ENCODE measurements around the gene ALB.
A peak's percentile ranks its signal among the peaks of the same experiment; 100 is the strongest.

ALB gene

DNA sequence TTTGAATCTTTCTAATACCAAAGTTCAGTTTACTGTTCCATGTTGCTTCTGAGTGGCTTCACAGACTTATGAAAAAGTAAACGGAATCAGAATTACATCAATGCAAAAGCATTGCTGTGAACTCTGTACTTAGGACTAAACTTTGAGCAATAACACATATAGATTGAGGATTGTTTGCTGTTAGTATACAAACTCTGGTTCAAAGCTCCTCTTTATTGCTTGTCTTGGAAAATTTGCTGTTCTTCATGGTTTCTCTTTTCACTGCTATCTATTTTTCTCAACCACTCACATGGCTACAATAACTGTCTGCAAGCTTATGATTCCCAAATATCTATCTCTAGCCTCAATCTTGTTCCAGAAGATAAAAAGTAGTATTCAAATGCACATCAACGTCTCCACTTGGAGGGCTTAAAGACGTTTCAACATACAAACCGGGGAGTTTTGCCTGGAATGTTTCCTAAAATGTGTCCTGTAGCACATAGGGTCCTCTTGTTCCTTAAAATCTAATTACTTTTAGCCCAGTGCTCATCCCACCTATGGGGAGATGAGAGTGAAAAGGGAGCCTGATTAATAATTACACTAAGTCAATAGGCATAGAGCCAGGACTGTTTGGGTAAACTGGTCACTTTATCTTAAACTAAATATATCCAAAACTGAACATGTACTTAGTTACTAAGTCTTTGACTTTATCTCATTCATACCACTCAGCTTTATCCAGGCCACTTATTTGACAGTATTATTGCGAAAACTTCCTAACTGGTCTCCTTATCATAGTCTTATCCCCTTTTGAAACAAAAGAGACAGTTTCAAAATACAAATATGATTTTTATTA lies 28.3 kb downstream of the ALB start:
- DNase-seq: no peak

DNA sequence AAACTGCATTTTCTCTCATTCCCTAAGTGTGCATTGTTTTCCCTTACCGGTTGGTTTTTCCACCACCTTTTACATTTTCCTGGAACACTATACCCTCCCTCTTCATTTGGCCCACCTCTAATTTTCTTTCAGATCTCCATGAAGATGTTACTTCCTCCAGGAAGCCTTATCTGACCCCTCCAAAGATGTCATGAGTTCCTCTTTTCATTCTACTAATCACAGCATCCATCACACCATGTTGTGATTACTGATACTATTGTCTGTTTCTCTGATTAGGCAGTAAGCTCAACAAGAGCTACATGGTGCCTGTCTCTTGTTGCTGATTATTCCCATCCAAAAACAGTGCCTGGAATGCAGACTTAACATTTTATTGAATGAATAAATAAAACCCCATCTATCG lies 29.1 kb downstream of the ALB start:
- no peak for DNase-seq

DNA sequence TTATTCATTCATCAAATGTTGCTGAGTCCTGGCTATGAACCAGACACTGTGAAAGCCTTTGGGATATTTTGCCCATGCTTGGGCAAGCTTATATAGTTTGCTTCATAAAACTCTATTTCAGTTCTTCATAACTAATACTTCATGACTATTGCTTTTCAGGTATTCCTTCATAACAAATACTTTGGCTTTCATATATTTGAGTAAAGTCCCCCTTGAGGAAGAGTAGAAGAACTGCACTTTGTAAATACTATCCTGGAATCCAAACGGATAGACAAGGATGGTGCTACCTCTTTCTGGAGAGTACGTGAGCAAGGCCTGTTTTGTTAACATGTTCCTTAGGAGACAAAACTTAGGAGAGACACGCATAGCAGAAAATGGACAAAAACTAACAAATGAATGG lies 30.2 kb downstream of the ALB start:
- no peak for DNase-seq

DNA sequence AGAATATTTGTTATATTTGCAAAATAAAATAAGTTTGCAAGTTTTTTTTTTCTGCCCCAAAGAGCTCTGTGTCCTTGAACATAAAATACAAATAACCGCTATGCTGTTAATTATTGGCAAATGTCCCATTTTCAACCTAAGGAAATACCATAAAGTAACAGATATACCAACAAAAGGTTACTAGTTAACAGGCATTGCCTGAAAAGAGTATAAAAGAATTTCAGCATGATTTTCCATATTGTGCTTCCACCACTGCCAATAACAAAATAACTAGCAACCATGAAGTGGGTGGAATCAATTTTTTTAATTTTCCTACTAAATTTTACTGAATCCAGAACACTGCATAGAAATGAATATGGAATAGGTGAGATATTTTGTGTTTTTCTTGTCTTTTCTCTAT lies 31.9 kb downstream of the ALB start, which contains the start of gene AFP:
AFP (plus strand) TSS at position 238 of the 400 bp plus-strand sequence; CDS start at position 280, 42 bp downstream.
- no peak for DNase-seq

DNA sequence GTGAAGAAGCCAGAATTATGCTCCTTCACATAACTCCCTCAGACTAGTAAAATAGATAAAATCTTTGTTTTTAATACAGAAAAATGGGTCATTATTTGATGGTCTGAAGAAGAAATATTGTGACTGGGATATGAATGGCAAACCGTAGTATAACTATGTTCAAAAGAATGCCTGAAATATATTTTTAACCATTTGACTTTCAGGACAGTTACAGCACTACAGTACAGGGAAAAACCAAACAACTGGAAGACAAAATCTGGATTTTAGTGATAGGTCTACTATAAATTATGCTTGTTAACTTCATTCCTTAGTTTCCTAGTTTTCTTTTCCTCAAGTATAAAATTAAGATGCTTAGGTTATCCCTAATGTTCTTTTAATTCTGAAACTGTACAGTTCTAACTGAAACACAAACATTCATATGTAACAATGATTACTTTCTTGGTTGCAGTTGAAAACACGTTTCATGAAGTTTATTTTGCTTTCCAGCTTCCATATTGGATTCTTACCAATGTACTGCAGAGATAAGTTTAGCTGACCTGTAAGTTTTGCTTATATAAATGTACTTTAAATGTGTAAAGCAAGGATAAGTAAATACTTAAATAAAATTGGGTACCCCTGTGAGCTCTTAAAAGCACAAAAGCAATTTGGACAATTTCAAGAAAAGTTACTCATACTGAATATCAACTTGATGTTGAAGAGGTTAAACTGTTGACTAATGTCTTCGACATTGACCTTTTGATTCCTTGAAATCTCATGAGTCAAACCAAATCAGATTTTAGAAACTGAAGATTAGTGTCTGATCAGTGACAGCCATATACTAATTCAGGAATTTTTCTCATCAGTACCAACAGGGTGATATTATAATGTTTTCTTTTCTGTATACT lies 32.8 kb downstream of the ALB start:
- no peak for DNase-seq

DNA sequence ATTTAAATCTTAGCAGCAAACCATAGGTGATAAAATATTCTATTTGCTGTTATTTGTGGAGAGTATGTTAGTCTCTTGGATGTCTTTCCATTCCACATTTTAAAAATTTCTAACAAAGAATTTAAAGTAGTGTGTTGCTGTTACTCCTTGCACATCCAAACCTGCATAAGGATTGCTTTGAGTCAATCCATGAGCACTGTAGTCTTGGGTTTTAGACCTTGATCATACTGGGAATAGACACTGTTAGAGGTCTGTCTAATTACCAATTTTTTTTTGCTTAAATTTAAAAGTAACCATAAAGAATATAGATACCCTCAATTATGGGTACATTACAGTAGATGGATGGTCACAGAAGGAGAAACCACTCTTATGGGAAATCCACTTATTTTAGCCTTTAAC lies 33.5 kb downstream of the ALB start:
- no peak for DNase-seq

DNA sequence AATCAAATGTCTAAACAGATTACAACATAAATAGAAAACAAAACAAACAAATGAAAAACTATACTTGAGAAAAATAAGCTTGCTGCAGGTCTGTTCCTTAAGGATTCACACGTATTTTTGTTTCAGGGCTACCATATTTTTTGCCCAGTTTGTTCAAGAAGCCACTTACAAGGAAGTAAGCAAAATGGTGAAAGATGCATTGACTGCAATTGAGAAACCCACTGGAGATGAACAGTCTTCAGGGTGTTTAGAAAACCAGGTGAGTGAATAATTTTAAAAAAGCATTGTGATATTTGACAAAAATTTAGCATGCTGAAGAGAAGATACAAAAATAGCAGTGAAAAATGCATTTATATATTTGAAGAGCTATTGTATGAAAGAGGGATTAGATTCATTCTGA lies 34.0 kb downstream of the ALB start:
- no peak for DNase-seq

DNA sequence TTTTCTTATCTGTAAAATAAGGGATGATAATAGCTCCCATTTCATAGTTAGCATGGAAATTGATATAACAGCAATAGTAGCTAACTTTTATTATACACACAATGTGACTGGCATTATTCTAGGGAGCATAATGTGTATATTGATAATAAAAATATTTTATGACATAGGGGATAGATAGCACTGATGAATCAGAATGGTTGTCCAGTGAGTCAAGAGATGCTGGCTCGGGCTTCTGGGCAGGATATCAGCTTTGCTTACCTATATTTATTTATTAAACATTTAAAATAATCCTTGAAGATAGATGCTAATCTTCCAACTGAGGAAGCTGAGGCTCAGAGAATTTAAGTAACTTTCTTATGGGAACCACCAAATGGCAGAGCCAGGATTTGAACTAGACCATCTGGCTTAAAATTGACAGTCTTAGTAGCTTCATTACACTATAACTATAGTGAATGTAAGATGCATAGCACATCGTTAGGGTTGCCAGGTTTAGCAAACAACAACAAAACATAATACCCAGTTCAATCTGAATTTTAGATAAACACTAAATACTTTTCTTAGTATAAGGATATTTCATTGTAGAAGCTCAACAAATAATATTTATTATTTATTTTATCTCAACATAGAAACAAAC lies 34.6 kb downstream of the ALB start:
- DNase-seq: peak; percentile 14

DNA sequence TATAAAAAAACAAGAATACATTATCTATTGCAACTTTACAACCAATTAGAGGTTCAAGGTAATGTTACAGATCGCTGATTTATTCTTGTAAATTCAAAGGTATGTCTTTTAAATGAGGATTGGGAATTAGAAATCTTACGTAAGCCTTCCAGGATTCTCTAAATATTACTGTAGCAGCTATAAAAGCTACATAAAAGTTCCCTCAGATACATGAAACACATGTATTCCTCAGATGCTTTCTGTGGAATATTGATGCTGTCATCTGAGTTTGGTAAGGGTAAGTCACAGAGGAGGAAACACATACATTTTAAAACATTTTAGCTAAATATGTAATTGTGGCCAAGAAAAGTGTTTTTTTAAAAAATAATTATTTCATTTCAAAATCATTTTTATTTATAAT lies 35.4 kb downstream of the ALB start:
- no peak for DNase-seq

DNA sequence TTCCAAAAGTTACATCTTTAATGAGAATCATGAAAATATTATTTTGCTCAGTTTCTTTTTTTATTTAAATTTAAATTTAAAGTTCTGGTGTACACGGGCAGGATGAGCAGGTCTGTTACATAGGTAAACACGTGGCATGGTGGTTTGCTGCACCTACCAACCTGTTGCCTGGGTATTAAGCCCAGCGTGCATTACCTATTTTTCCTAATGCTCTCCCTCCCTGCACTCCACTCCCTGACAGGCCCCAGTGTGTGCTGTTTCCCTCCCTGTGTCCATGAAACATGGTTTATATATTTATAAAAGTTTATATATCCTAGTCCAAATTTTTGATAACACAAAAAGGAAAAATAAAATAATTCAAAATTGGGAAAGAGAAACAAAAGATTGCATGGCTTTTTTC lies 35.9 kb downstream of the ALB start:
- no peak for DNase-seq

DNA sequence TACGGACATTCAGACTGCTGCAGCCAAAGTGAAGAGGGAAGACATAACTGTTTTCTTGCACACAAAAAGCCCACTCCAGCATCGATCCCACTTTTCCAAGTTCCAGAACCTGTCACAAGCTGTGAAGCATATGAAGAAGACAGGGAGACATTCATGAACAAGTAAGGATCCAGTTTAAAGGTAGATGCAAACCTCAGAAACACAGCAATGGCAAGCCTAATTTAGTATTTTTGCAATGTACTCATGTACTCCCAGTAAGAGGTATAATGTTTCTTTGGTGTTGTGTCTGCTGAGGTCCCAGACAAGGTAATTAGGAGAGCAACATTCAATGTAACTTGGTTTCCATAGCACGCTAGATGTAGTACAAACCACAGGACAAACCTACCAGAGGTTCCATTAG lies 36.6 kb downstream of the ALB start:
- DNase-seq: no peak

DNA sequence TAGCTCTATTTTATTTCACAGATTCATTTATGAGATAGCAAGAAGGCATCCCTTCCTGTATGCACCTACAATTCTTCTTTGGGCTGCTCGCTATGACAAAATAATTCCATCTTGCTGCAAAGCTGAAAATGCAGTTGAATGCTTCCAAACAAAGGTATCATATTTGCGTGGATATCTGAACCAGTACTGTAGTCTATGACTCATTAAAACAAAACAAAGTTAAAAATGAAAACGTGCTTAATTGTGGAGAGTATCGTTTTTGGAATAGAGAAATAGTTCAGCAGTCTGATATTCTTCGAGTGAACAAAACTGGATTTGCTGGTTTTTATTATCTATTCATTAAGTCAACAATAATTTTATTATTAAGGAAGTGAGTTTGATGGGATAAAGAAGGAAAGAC lies 38.2 kb downstream of the ALB start:
- DNase-seq: no peak

DNA sequence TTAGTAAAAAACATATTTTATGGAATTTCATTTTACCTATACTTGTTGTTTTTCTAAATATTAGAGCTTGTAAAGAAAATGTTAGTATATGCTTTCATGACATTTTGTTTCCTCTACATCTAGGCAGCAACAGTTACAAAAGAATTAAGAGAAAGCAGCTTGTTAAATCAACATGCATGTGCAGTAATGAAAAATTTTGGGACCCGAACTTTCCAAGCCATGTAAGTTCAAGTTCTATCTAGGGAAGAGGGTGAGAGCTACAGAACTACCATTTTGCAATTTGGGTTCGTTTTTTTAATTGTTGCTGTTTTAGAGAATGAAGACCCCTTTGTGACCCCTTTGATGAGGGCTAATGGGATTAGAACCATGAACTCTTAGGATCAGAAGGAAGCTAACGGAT lies 39.1 kb downstream of the ALB start:
- DNase-seq: no peak

DNA sequence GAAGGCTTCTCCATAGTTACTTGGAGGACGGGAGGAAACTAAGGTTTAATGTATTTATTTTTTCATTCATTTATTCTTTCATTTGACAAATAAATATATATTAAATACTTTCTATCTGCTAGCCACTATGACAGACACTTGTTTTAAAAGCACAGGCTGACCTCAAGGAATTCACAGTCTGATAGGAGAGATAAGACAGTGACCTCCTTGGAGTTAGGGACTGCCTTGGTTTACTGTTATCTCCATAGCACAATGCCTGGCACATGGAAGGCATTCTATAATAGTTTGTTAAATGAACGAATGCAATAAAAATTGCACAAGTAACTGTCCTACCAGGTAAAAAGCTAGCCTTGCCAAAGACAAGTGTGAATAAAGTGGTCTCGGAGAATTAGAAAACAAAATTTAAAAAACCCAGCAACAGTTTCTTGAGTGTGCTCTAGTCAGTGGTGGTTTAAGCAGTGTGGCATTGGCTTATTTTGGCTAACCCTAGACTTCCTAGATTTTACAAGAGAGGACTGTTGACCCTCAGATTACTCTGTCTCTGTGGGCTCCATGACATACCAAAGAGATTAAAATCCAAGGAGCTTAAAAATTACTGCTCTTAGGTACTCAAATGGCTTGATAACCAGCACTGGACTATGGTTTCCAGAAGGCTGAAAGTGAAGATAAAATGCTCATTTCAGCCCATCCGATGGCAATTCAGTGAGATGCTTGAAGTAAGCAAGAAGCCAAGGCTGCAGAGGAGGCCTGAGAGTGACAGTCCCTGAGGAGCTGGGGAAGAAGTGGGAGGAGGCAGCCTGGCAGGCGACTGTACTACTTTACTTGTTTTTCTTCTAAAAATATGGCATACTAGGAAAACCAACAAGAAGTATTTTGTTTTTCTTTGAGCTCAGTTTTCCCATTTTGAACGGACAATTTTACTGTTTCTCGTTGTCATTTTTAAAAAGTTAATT lies 41.6 kb downstream of the ALB start:
- no peak for DNase-seq

DNA sequence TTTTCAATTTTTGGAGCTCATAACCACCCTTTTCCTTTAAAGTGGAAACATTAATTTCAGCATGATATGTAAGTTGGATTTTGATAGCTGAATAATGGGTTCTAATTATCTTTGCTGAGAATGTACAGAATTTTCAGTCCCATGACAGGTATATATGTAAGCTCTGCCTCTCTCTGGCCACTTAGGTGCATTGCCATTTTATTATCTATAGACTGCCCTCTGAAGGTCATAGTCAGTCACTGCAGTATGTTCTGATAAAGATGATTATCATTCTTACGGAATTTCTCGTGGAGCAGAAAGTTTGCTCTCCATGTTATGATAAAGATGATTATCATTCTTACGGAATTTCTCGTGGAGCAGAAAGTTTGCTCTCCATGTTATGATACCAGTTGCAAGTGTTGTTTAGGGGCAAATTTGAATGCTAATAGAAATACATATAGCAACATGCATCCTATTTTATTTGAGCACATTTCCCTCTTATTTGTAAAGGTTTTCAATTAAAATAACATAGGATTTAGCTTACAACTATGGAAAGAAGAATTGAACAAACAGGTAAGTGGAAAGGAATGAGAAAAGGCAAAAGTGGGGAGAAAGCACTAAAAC lies 42.4 kb downstream of the ALB start:
- peak; percentile 32 for DNase-seq

DNA sequence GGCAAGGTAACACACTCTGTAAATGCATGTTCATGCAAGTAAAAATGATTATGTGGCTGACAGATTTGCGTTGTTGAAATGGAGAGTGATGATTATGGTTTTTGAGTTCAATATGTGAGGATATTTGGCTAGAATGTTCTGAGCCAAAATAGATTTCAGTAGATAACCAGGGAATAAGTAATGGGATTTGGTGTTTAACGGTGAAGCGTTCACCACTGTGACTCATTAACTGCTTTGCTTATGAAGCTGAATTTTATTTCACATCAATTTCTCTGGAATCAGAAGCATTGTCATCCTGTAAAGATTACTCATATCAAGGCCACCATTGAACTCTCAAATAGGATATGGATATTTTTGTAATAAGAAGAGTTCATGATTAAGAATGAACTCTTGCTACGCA lies 43.6 kb downstream of the ALB start:
- DNase-seq: no peak

DNA sequence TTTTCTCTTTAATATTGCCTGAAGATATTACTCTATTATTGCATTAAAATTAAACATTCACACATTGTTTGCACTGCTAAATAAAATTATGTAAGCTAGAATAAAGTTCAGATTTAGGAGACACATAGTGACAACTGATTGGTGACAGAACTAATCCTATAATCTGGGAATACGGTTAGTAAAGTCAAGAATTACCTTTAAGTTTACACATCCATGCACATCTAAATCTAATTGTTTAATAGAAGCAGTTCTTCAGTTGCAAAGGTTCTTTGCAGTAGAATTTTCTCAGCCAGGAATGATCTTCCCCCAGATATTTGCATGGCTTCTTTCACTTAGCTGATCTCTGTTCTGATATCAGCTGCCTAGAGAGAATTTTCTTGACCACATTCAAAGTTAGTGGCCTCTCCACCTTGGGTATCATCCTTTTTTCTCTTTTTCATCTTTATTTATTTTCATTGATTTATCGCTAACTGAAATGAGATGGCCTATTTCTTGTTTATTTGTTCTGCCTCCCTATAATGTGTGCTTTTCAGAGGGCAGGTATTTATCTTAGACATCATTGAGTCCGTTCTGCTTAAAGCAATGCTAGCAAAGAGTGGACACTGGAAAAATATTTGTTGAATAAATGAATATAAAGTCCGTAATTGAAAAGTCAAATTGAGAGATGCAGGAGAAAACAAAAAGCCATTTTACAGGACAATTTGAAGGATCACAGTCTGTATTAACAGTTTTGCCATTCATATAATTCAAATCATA lies 44.5 kb downstream of the ALB start:
- no peak for DNase-seq

DNA sequence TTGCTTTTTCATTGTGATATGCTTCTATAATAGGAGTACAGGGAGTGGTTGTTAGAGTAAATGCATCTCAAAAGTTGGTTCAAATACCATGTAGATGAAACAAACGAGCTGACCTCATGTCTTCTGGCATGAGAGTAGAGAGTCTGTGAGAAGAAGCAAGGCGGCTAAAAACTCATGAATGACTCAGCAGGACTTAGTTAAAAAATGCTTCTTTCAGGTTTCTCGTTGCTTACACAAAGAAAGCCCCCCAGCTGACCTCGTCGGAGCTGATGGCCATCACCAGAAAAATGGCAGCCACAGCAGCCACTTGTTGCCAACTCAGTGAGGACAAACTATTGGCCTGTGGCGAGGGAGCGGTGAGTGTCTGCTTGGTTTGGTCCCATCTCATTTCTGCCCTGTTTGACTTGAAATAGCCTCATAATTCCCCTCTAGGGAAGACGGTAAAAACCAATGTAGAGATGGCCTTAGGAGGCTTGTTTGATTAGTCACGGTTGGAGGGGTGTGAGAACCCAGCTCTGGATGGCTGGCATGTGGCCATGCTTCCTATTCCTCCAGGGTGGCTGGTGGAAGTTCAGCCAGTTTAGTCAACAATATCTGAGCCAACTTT lies 46.4 kb downstream of the ALB start:
- peak; percentile 92 for DNase-seq

DNA sequence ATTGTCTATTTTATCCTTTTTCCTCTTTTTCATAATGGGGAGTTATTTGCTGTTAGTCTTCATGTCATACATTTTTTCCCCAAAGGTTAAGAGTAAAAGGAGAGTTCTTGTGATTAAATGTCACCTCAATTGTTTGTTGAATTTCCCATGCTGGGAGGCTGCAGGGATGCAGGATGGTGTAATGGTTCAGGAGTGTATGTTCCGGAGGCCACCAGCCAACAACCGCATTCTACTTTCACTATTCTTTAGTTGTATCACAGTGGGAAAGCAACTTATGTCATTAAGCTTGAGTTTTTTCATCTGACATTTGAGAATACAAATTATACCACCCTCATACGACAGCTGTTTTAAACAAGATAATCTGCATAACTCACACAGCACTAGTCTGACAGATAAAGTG lies 47.3 kb downstream of the ALB start:
- peak; percentile 14 for DNase-seq

DNA sequence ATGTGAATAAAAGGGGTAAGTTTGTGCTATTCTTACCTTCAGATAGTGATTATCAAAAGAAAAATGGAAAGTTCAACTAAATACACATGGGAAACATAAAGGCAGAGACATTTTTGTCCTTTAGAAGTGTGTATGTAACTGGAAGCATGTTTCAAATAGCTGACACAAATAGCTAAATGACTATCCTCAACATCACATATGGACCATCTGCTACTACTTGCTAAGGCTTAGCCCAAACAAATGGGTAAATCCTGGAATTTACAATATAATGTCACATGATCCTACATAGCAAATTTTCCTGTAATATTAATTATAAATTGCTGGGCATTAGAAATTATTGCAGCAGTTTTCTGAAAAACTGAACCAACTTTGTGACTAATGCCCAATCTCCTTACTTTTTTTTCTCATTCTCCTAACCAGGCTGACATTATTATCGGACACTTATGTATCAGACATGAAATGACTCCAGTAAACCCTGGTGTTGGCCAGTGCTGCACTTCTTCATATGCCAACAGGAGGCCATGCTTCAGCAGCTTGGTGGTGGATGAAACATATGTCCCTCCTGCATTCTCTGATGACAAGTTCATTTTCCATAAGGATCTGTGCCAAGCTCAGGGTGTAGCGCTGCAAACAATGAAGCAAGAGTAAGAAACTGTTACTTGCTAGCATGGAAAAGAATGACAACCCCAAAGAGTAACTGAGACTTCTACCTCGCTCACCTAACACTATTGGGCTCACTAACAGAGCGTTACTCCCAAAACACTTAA lies 48.1 kb downstream of the ALB start:
- DNase-seq: no peak
